DND-41 (cell line): ENCODE measurements around the gene A3GALT2.

ENCODE experiments used
- ATAC-seq: fragments of 200-7000 bp; cut with Tn5 transposase; 3 replicates; pipeline ENCODE4 v1.9.1; 2021; ENCODE audit warnings: low read depth; ENCODE audit not compliant: insufficient read depth
- DNase-seq: peaks from one replicate; pipeline ENCODE4 v3.0.0-alpha.2; 2020
- H2AFZ ChIP-seq: 2 replicates; pipeline ENCODE4 v1.6.0; 2012; ENCODE audit warnings: low read depth, low read length
- H3K27ac ChIP-seq: 2 replicates; pipeline ENCODE4 v1.5.1; 2012; ENCODE audit warnings: low read length, inconsistent platforms
- H3K27me3 ChIP-seq: fragments of 200-600 bp; sonication (generic); 2 replicates; pipeline ENCODE4 v1.6.0; 2012; ENCODE audit warnings: low read length, mild to moderate bottlenecking, inconsistent platforms; ENCODE audit not compliant: insufficient read depth, poor library complexity
- H3K36me3 ChIP-seq: 2 replicates; pipeline ENCODE4 v1.5.1; 2012; ENCODE audit warnings: low read length, inconsistent platforms; ENCODE audit not compliant: insufficient read depth
- H3K4me1 ChIP-seq: 2 replicates; pipeline ENCODE4 v1.5.1; 2012; ENCODE audit warnings: mild to moderate bottlenecking, low read length; ENCODE audit not compliant: insufficient read depth
- H3K4me2 ChIP-seq: 2 replicates; pipeline ENCODE4 v1.6.0; 2012; ENCODE audit warnings: mild to moderate bottlenecking, moderate library complexity, low read length, inconsistent platforms; ENCODE audit not compliant: insufficient read depth
- H3K4me3 ChIP-seq, 2 experiments: fragments of 200-600 bp in 1 of 2; shearing (Covaris generic) in 1 of 2; 2 replicates each; pipeline ENCODE4 v1.5.1; 2012 to 2016; ENCODE audit warnings: inconsistent platforms in 2 of 2, low read length in 2 of 2, mild to moderate bottlenecking in 2 of 2, low read depth in 1 of 2, moderate library complexity in 1 of 2
- H3K79me2 ChIP-seq: 2 replicates; pipeline ENCODE4 v1.6.0; 2012; ENCODE audit warnings: low read length, inconsistent platforms; ENCODE audit not compliant: insufficient read depth
- H3K9ac ChIP-seq: 2 replicates; pipeline ENCODE4 v1.6.0; 2012; ENCODE audit warnings: low read depth, mild to moderate bottlenecking, inconsistent platforms, low read length, moderate library complexity
- H3K9me3 ChIP-seq: 2 replicates; pipeline ENCODE4 v1.5.1; 2012; ENCODE audit warnings: low read length, moderate library complexity, mild to moderate bottlenecking, inconsistent platforms; ENCODE audit not compliant: insufficient read depth, severe bottlenecking
- H4K20me1 ChIP-seq: 2 replicates; pipeline ENCODE4 v1.6.0; 2012; ENCODE audit warnings: low read length; ENCODE audit not compliant: insufficient read depth
- CTCF ChIP-seq: IDR thresholded peaks from 2 replicates; pipeline ENCODE4 v1.5.1; 2012; ENCODE audit warnings: borderline replicate concordance, low read length, moderate library complexity, mild to moderate bottlenecking; ENCODE audit not compliant: poor library complexity, severe bottlenecking; ENCODE audit errors: extremely low read depth
- EZH2 ChIP-seq: IDR thresholded peaks from 3 replicates; pipeline ENCODE4 v1.6.1; 2012; ENCODE audit warnings: borderline replicate concordance, low read depth, mild to moderate bottlenecking, moderate library complexity, low read length, inconsistent platforms; ENCODE audit not compliant: severe bottlenecking

The A3GALT2 gene

GRCh38 chr1:33286451-33287185, 34.3 kb downstream of the A3GALT2 start:
- DNase-seq (no peak), ATAC-seq (no peak)
- no peak overlapping the region for H3K4me3 ChIP-seq
- H3K27ac ChIP-seq: no peak overlapping the region
- H3K4me2 ChIP-seq: no peak overlapping the region
- H4K20me1 ChIP-seq: peaks cover 10% of the 10 kb centered on the region; the same call in 1 of the 2 replicates
- H3K27me3 ChIP-seq: no peaks in the 10 kb centered on the region
- no peaks in the 10 kb centered on the region for H3K4me1 ChIP-seq
- TF ChIP-seq EZH2: no peak
- no peak for TF ChIP-seq CTCF
- peaks cover 71% of the 10 kb centered on the region for H3K36me3 ChIP-seq
- H2AFZ ChIP-seq: no peak overlapping the region
- H3K79me2 ChIP-seq: 0 out of 2 replicates have a peak, but pooled peaks cover 7% of the 10 kb centered on the region
- no peak overlapping the region for H3K9ac ChIP-seq
- no peaks in the 10 kb centered on the region for H3K9me3 ChIP-seq

GRCh38 chr1:33284049-33284448, 36.8 kb downstream of the A3GALT2 start:
- ATAC-seq (no peak), DNase-seq (no peak)
- no peak for TF ChIP-seq CTCF
- no peak for TF ChIP-seq EZH2
- Histone ChIP-seq H4K20me1 (peaks cover 7% of the 10 kb centered on the region; the same call in 1 of the 2 replicates), H3K9me3 (no peaks in the 10 kb centered on the region), H3K36me3 (peaks cover 81% of the 10 kb centered on the region), H3K27me3 (no peaks in the 10 kb centered on the region), H3K9ac (no peak overlapping the region), H3K4me2 (no peak overlapping the region), H2AFZ (no peak overlapping the region), H3K4me3 (no peak overlapping the region), H3K4me1 (no peaks in the 10 kb centered on the region), H3K79me2 (0 out of 2 replicates have a peak, but pooled peaks cover 2% of the 10 kb centered on the region), H3K27ac (no peak overlapping the region)

GRCh38 chr1:33282791-33283190, 38.1 kb downstream of the A3GALT2 start:
- Histone ChIP-seq H2AFZ (no peak overlapping the region), H3K79me2 (no peaks in the 10 kb centered on the region), H3K36me3 (peaks cover 74% of the 10 kb centered on the region), H3K27ac (no peak overlapping the region), H3K27me3 (no peaks in the 10 kb centered on the region), H3K9ac (no peak overlapping the region), H3K9me3 (no peaks in the 10 kb centered on the region), H4K20me1 (0 out of 2 replicates have a peak, but pooled peaks cover 3% of the 10 kb centered on the region), H3K4me1 (no peaks in the 10 kb centered on the region), H3K4me3 (no peak overlapping the region), H3K4me2 (no peak overlapping the region)
- TF ChIP-seq EZH2 (no peak), CTCF (no peak)
- no peak for ATAC-seq
- DNase-seq: no peak
